ENCODE results near the gene TPRA1. TPM values are rescaled to one million over a fixed set of nuclear protein-coding genes. Genes with fewer than 3 reads are reported as not detected.

TPRA1 gene
- total RNA-seq, 1 donor from 2014 or later, result 30.5 TPM

DNA sequence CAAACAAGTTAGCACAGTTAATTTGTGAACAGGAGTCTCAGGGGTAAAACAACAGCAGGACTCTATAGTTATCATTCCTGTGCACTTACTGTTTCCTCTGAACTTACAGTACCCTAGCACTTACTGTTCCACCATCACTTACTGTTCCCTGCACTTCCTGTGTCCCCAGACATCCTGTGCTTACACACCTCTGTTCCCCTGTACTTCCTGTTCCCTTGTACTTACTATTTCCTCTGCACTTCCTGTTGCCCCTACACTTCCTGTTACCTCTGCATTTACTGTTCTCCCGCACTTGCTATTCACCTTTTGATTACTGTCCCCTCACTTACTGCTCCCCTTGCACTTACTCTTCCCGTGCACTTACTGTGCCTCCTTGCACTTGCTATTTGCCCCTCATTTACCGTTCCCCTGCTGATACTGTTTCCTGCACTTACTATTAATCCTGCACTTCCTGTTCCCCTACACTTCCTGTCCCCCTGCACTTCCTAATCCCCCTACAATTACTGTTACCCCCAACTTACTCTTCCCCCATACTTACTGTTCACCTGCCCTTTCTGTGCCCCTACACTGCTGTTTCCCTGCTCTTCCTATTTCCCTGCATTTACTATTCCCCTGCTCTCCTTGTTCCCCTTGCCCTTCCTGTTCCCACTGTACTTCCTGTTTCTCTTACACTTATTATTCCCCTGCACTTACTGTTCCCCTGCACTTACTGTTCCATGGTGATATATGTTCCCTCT lies 30.3 kb downstream of the TPRA1 start:
- DNase-seq (ENCODE audit: low spot score), result no peak

DNA sequence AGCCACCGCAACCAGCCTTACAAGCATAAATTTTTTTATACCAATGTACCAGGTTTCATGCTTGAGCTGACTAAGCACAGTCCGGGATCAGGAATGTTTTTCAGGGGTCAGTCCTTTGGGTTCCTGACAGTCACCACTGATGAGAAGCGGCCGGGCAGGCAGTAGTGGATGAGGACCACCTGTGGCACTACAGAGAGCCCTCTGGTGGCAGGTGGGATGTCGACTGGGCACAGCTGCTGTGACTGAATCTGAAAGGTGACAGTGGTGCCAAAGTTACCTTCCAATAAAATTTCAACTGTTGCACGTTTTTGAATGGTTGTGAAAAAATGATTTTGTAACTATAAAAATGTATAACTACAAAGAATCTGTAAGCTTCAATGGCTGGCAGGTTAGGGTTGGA lies 34.0 kb downstream of the TPRA1 start:
- DNase-seq (ENCODE audit: low spot score), result no peak

GRCh38 chr3:127555108-127555507 lies 35.4 kb downstream of the TPRA1 start:
- no peak for DNase-seq (ENCODE audit: low spot score)

DNA sequence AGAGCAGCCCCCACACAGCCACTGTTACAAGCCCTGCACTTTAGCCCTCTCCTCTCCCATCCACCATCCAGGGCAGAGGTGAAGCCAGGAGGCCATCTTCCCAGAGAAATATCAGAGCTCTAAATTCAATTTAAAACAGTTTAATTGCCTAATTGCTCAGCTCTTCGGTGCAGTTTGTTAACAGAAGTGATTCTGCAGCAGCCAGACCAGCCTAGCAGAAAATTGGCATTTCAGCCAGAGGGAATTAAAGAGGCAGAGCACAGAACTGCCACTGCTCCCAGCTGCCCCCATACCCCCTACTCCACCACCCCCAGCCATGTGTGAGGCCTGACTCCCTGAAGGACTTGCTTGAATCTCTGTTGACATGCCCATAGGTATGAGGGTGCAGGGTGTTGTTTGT lies 38.5 kb downstream of the TPRA1 start:
- no peak for DNase-seq (ENCODE audit: low spot score)

GRCh38 chr3:127551178-127551577 lies 39.4 kb downstream of the TPRA1 start:
- DNase-seq (ENCODE audit: low spot score), result no peak

DNA sequence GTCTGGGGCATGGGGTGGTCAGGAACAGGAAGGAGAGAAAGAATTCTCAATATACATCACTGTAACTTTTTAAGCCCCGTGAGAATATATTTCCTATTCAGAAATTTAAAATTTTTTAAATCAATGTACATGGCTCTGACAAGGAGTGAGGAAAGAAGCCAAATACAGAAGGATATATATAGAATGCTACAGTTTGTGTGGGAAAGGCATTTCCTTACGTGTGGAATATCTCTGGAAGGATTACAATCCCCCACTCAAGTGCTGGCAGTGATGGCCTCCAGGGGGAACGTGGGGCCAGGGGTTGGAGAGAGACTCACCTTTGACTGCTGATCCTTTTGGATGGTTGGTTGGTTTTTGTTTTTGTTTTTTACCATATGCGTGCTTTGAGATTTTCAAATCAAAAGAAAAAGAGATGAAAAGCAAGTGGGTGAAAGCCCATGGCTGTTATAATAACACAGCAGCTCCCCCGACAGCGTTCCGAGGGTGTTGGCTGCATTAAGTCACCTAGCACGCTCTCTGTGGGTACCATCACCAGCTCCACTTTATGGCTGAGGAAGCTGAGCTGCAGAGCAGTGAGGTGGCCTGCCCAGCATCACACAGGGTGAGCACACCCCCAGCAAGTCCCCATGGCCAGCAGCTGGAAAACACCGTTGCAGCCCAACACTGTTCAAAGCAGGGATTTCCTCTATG lies 39.9 kb downstream of the TPRA1 start:
- DNase-seq (ENCODE audit: low spot score), result no peak

GRCh38 chr3:127549826-127550467 lies 40.6 kb downstream of the TPRA1 start:
- no peak for DNase-seq (ENCODE audit: low spot score)

- DNase-seq (ENCODE audit: low spot score), result peak; percentile 70
These were observed 42.5 kb downstream of the TPRA1 start for GRCh38 chr3:127547761-127548605.

DNA sequence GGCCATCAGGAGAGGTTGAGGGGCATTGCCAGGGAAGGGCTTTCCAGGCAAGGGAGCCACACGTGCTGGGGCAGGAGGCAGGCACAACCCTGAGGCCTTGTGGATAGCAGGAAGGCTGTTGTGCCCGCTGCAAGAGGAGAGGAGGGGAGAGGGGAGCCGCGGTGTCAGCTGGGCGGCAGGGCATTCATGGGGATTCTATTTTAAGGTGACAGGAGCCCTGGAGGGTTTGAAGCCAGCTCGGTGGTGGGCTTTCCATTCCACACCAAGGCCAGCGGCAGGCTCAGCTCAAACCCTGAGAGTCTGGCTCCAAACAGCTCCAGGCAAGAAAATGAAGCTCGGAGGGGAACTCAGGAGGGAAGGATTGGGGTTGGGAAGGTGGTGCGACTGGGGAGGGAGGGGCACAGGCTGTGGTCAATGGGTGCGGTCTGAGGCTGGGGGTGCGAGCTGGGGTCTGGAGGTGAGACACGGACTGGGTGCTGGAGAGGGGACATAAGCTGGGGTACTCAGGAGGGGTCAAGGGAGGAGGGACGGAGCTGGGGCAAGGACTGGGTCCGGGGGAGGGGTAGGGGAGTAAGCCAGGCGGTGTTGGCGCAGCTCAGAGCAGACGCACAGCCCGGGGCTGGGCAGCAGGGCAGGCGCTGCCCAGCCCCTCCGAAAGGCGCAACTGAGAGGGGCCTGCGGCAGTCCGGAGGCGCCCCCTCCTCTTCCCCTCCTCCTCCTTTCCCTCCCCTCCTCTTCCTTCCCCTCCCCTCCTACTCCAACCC lies 43.4 kb downstream of the TPRA1 start:
- no peak for DNase-seq (ENCODE audit: low spot score)

GRCh38 chr3:127546554-127546953 lies 44.0 kb downstream of the TPRA1 start:
- no peak for DNase-seq (ENCODE audit: low spot score)

DNA sequence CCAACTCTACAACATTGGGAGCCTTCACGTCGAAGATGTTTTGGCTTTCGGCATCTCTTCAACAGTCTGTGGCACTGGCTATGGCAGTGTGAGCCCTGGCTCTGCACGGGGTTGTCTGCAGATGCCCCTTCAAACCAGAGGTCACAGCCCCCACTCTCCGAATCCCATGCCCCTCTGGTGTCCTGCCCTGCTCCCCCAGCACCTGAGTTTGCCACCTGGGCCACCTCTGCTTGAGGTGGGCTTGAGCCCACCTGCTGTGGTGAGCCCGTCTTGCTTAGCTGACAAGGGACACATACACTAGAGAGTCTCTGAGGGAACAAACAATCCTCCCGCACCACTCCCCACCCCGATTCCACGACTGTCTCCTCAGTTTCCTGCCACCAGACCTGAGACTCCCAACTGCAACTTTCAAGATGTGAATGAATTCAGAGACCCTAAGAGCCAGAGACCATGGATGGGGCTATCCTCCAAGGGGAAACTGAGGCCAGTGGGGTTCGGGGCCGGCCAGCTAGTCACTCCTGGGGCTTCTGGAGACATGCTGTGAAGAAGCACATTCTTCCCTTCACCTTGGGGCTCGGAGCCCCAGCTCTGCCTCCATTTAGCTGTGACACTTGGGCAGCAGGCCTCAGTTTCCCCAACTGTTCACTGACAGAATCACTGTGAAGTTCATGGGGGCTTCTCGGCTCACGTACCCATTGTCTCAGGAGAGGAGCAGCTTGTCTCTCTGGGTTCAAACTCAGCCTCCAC lies 44.6 kb downstream of the TPRA1 start:
- DNase-seq (ENCODE audit: low spot score), result no peak

- DNase-seq (ENCODE audit: low spot score), result no peak
These were observed 45.3 kb downstream of the TPRA1 start for GRCh38 chr3:127545216-127545615.

GRCh38 chr3:127544803-127545201 lies 45.7 kb downstream of the TPRA1 start:
- DNase-seq (ENCODE audit: low spot score), result no peak

- peak; percentile 61 for DNase-seq (ENCODE audit: low spot score)
These were observed 46.2 kb downstream of the TPRA1 start for GRCh38 chr3:127544192-127544802.

GRCh38 chr3:127543441-127543840 lies 47.1 kb downstream of the TPRA1 start:
- no peak for DNase-seq (ENCODE audit: low spot score)

GRCh38 chr3:127542441-127542952 lies 48.0 kb downstream of the TPRA1 start:
- DNase-seq (ENCODE audit: low spot score), result no peak

DNA sequence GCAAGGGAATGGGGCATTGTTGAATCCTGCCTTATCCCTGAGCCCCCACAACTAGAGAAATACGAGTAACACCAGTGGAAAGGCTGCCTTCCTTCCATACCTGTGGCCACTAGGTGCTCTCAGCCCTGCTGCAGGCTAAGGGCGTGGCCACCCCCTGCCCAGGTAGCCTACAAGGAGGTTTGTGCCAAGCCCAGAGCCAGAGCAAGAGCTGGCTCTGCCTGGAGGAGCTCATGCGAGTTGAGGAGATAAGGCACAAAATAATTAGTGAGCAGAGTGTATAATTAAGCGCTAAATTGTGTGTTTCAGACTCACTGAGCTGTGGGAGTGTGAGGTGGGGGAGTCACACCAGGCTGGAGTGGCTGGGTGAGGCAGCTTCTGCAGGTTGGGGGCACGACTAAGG lies 49.2 kb downstream of the TPRA1 start:
- no peak for DNase-seq (ENCODE audit: low spot score)

- no peak for DNase-seq (ENCODE audit: low spot score)
These were observed 51.0 kb downstream of the TPRA1 start for GRCh38 chr3:127539366-127540060.

- no peak for DNase-seq (ENCODE audit: low spot score)
These were observed 52.0 kb downstream of the TPRA1 start for GRCh38 chr3:127538569-127538968.
